K562 (cell line): ENCODE measurements around the gene PPIP5K2. TPM values are rescaled to one million over a fixed set of nuclear protein-coding genes. Genes with fewer than 3 reads are reported as not detected.

Source experiments
- ATAC-seq: fragments of 200-7000 bp; cut with Tn5 transposase; 3 replicates; pipeline ENCODE4 v1.9.1; 2020; ENCODE audit warnings: moderate library complexity
- BruUV-seq: library from RNA; stranded (reverse); fragments of 400-500 nt; replicated peaks from 2 replicates; lab custom pipeline; 2021; lab: Mats Ljungman, UMichigan
- CTCF ChIA-PET: fragments of 300-600 bp; formaldehyde crosslinking; extraction: SDS; loops from one replicate; lab custom pipeline; 2021; ENCODE audit warnings: low intra/inter-chr PET ratio; lab: Yijun Ruan, JAX
- POLR2A ChIA-PET: fragments of 300-600, 350-650 bp; sonication (Branson Sonifier 250); formaldehyde crosslinking; extraction: SDS; loops from one replicate; lab custom pipeline; 2021; ENCODE audit warnings: antibody characterized with exemption, inconsistent platforms; lab: Yijun Ruan, JAX
- DNase-seq, 4 experiments: peaks; one replicate each; pipeline versions ENCODE4 v3.0.0 to v3.0.0-alpha.2; 2011 to 2018; ENCODE audit warnings: low spot score in 3 of 4, mixed read lengths in 3 of 4; ENCODE audit errors: extremely low read depth in 1 of 4
- FAIRE-seq: peaks from 2 replicates; lab custom pipeline; 2011; peaks lifted over from hg19 to GRCh38; lab: Jason Lieb, UNC
- H2AFZ ChIP-seq: 2 replicates; pipeline ENCODE4 v1.6.0; 2011; ENCODE audit warnings: low read depth, low read length, control low read depth, inconsistent platforms
- H3K27ac ChIP-seq: fragments of 200-600 bp; 3 replicates; pipeline ENCODE4 v1.8.0; 2011; ENCODE audit warnings: low read depth, mild to moderate bottlenecking, control low read depth, inconsistent platforms, low read length, moderate library complexity, mixed read lengths; ENCODE audit errors: extremely low read depth
- H3K27me3 ChIP-seq, 2 experiments: fragments of 300-600 bp in 1 of 2; 2 replicates in 1 of 2; 3 replicates in 1 of 2; pipeline versions ENCODE4 v1.6.0 to v1.8.0; 2011; ENCODE audit warnings: inconsistent platforms in 2 of 2, low read length in 2 of 2, mild to moderate bottlenecking in 1 of 2, mixed read lengths in 1 of 2, moderate library complexity in 1 of 2; ENCODE audit not compliant: control insufficient read depth in 2 of 2, insufficient read depth in 2 of 2
- H3K36me3 ChIP-seq: fragments of 300-600 bp; 3 replicates; pipeline ENCODE4 v1.8.0; 2011; ENCODE audit warnings: mild to moderate bottlenecking, low read length, inconsistent platforms; ENCODE audit not compliant: control insufficient read depth, insufficient read depth
- H3K4me1 ChIP-seq, 2 experiments: fragments of 200-600 bp in 1 of 2; replicated peaks in 1 of 2; 2 replicates in 1 of 2; 3 replicates in 1 of 2; pipeline versions ENCODE4 v1.5.1 to v1.8.0; 2011; ENCODE audit warnings: inconsistent platforms in 2 of 2, low read length in 2 of 2, mild to moderate bottlenecking in 1 of 2, mixed read lengths in 1 of 2, moderate library complexity in 1 of 2; ENCODE audit not compliant: control insufficient read depth in 2 of 2, insufficient read depth in 2 of 2
- H3K4me2 ChIP-seq: 2 replicates; pipeline ENCODE4 v1.6.1; 2011; ENCODE audit warnings: low read length, control low read depth, inconsistent platforms, mixed read lengths; ENCODE audit not compliant: insufficient read depth
- H3K4me3 ChIP-seq: fragments of 200-600 bp; sonication (generic), shearing (Covaris generic); 2 replicates; pipeline ENCODE4 v1.5.1; 2016; ENCODE audit warnings: control low read depth, inconsistent platforms
- H3K79me2 ChIP-seq: fragments of 200-600 bp; 3 replicates; pipeline ENCODE4 v1.8.0; 2011; ENCODE audit warnings: low read length, inconsistent platforms; ENCODE audit not compliant: control insufficient read depth, insufficient read depth
- H3K9ac ChIP-seq, 2 experiments: 2 replicates each; pipeline versions ENCODE4 v1.6.0 to v1.6.1; 2011; ENCODE audit warnings: low read depth in 2 of 2, low read length in 2 of 2, control low read depth in 1 of 2, inconsistent platforms in 1 of 2, mild to moderate bottlenecking in 1 of 2, mixed read lengths in 1 of 2; ENCODE audit not compliant: insufficient read depth in 1 of 2
- H3K9me1 ChIP-seq: one replicate; pipeline ENCODE4 v1.6.0; 2011; ENCODE audit warnings: inconsistent platforms, mild to moderate bottlenecking, low read length, moderate library complexity; ENCODE audit not compliant: control insufficient read depth, insufficient read depth
- H3K9me3 ChIP-seq: replicated peaks from 2 replicates; pipeline ENCODE4 v1.5.1; 2011; ENCODE audit warnings: low read depth, low read length, inconsistent platforms; ENCODE audit not compliant: control insufficient read depth, insufficient read depth
- H4K20me1 ChIP-seq: replicated peaks from 2 replicates; pipeline ENCODE4 v1.6.1; 2011; ENCODE audit warnings: low read length, inconsistent platforms, mixed read lengths; ENCODE audit not compliant: control insufficient read depth, insufficient read depth
- BCL6 ChIP-seq: fragments of 250-450 bp; sonication (Bioruptor Pico); IDR thresholded peaks from 2 replicates; pipeline ENCODE4 v1.4.0; 2020
- FOS ChIP-seq: IDR thresholded peaks from 3 replicates; pipeline ENCODE4 v1.6.1; 2011; ENCODE audit not compliant: insufficient read length; ENCODE audit errors: extremely low read depth
- KDM1A ChIP-seq, 2 experiments: fragments of 450-650 bp; IDR thresholded peaks; 2 replicates each; pipeline ENCODE4 v1.6.1; 2016; ENCODE audit warnings: mild to moderate bottlenecking in 2 of 2
- NBN ChIP-seq: fragments of 450-650 bp; IDR thresholded peaks from 2 replicates; pipeline ENCODE4 v1.6.1; 2016; ENCODE audit warnings: low read depth, mild to moderate bottlenecking
- NCOA4 ChIP-seq: fragments of 450-650 bp; IDR thresholded peaks from 2 replicates; pipeline ENCODE4 v1.6.1; 2018; ENCODE audit warnings: mild to moderate bottlenecking; ENCODE audit not compliant: partially characterized antibody
- PHB2 ChIP-seq: fragments of 450-650 bp; IDR thresholded peaks from 2 replicates; pipeline ENCODE4 v1.6.1; 2017; ENCODE audit warnings: low read depth
- POLR2H ChIP-seq: IDR thresholded peaks from 2 replicates; pipeline ENCODE4 v1.6.1; 2016; ENCODE audit warnings: missing genetic modification characterization, low read depth, mild to moderate bottlenecking, control low read depth, missing compliant biosample characterization, moderate library complexity
- RCOR1 ChIP-seq, 2 experiments: IDR thresholded peaks; 2 replicates each; pipeline ENCODE4 v1.6.1; 2012; ENCODE audit warnings: low read depth in 2 of 2, low read length in 2 of 2, borderline replicate concordance in 1 of 2, improper control_type of control experiment in 1 of 2
- RNF2 ChIP-seq: sonication (generic); IDR thresholded peaks from 2 replicates; pipeline ENCODE4 v1.6.1; 2016
- SMC3 ChIP-seq: conservative IDR thresholded peaks from 2 replicates; pipeline ENCODE4 v1.6.1; 2011; ENCODE audit warnings: low read depth, low read length, improper control_type of control experiment; ENCODE audit not compliant: insufficient read depth
- TCFL5 ChIP-seq: fragments of 250-450 bp; sonication (Bioruptor Pico); conservative IDR thresholded peaks from 2 replicates; pipeline ENCODE4 v1.6.1; 2021; ENCODE audit warnings: mild to moderate bottlenecking, moderate library complexity, matching md5 sums
- TOE1 ChIP-seq, 2 experiments: fragments of 450-650 bp in 1 of 2; sonication (generic) in 1 of 2; formaldehyde crosslinking in 1 of 2; IDR thresholded peaks; 2 replicates each; pipeline versions ENCODE4 v1.7.1 to v1.8.0; 2016 to 2022; ENCODE audit warnings: borderline replicate concordance in 2 of 2, mild to moderate bottlenecking in 2 of 2, antibody characterized with exemption in 1 of 2, inconsistent platforms in 1 of 2, low read depth in 1 of 2, missing genetic modification reagents in 1 of 2, moderate library complexity in 1 of 2
- ZC3H4 ChIP-seq: sonication (generic); formaldehyde crosslinking; IDR thresholded peaks from 2 replicates; pipeline ENCODE4 v1.9.0; 2021; ENCODE audit warnings: missing genetic modification reagents, borderline replicate concordance
- ZNF696 ChIP-seq: fragments of 250-450 bp; sonication (Bioruptor Pico); conservative IDR thresholded peaks from 2 replicates; pipeline ENCODE4 v1.4.0; 2020; ENCODE audit warnings: mild to moderate bottlenecking, moderate library complexity
- ZNF740 ChIP-seq, 3 experiments: fragments of 200-800 bp in 1 of 3; sonication (Bioruptor generic) in 1 of 3; sonication (generic) in 1 of 3; formaldehyde crosslinking in 1 of 3; IDR thresholded peaks; 2 replicates each; pipeline versions ENCODE4 v1.6.1 to v1.8.0; 2016 to 2022; ENCODE audit warnings: mild to moderate bottlenecking in 2 of 3, missing compliant biosample characterization in 2 of 3, missing genetic modification characterization in 2 of 3, missing genetic modification reagents in 1 of 3
- WGBS: fragments of 100-300 bp; shearing (Covaris generic); methylation state at CpG from one replicate; pipeline ENCODE4 v1.1.6; 2016; ENCODE audit warnings: low coverage, mixed read lengths; ENCODE audit not compliant: insufficient coverage; ENCODE audit errors: missing lambda C conversion rate; 5-methylcytosine and 5-hydroxymethylcytosine counted together
- in situ Hi-C: fragments of 300-500 bp; cut with MboI; formaldehyde crosslinking; loops from 4 replicates; pipeline ENCODE4 v1.15.0; 2018; ENCODE audit warnings: inconsistent platforms, mixed read lengths
- intact Hi-C: fragments of 100-400 bp; cut with micrococcal nuclease; formaldehyde crosslinking; loops from 2 replicates; pipeline ENCODE4 v1.14.2; 2022
- polyA plus RNA-seq, 8 experiments: library from polyadenylated mRNA; depleted of rRNA in 4 of 8; stranded (reverse) in 5 of 8; unstranded in 3 of 8; fragments of >200 nt; fragmentation: Nextera tagmentation in 2 of 8; fragmentation: Illumina TruSeq in 1 of 8; extraction: Ambion mirVana in 2 of 8; extraction: Trizol in 1 of 8; gene quantifications; 2 replicates each; pipeline versions ENCODE4 v1.2.1 to v1.2.3, GENCODE V29; 2011 to 2014; ENCODE audit warnings: inconsistent platforms in 1 of 8, missing spikeins in 1 of 8
- total RNA-seq, 7 experiments: library from RNA; depleted of rRNA in 6 of 7; stranded (reverse); fragments of >200 nt in 6 of 7; fragmentation: Illumina TruSeq in 2 of 7; extraction: Trizol in 2 of 7; gene quantifications; 2 replicates each; pipeline versions ENCODE4 v1.2.1 to v1.2.3, GENCODE V29; 2011 to 2021; ENCODE audit warnings: low replicate concordance in 1 of 7
- TF ChIP-seq, protein P1 (sequence below): fragments of 450-650 bp; formaldehyde crosslinking; IDR thresholded peaks from 2 replicates; pipeline ENCODE4 v1.4.0; 2020; ENCODE audit warnings: mild to moderate bottlenecking, mixed read lengths
- TF ChIP-seq, protein P2 (sequence below): fragments of 250-450 bp; sonication (Bioruptor Pico); IDR thresholded peaks from 2 replicates; pipeline ENCODE4 v1.4.0; 2020
- TF ChIP-seq, protein P3 (sequence below): sonication (generic); formaldehyde crosslinking; IDR thresholded peaks from 2 replicates; pipeline ENCODE4 v1.5.0; 2020; ENCODE audit warnings: missing genetic modification reagents

Gene PPIP5K2
- total and polyA plus RNA-seq, 9 of the 15 experiments (the other 6 are each of a cell fraction or from before 2014, with no cell fraction given): 39.4 to 150 (median 99.1) TPM

DNA sequence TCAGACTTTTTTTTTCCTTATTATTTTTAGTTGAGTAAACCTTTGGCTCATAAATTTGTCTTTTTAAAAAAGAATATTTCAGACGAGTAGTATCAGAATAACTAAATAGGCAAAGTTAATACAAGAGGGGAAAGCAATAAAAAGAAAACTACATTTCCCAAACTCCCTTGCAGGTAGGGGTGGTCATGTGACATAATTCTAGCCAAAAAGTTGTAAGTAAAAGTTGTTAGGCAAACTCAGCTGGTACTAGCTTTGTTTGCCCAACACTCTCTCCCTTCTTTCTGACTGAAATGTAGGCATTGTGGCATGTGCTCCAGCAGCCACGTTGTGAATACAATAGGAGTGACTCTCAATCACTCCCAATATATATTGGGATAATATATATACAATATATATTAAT, 21.1 kb upstream of the PPIP5K2 start:
- CTCF ChIA-PET: no interaction called here
- TF ChIP-seq ZNF696 (CRISPR knock-in tag) (no peak), POLR2H (tag) (no peak), SMC3 (no peak), RCOR1 (IDR thresholded peaks at IDR 0.05; ENCODE audit: borderline replicate concordance in 1 of 2, low read depth in 2 of 2, low read length in 2 of 2) (no peak), PHB2 (no peak), TCFL5 (no peak), ZNF740 (CRISPR knock-in tag; IDR thresholded peaks at IDR 0.05) (no peak), ZNF740 (tag; IDR thresholded peaks at IDR 0.05) (no peak), NBN (no peak), ZC3H4 (no peak), KDM1A (IDR thresholded peaks at IDR 0.05) (no peak), NCOA4 (no peak), TOE1 (IDR thresholded peaks at IDR 0.05; ENCODE audit: borderline replicate concordance) (peak; percentile 90), TOE1 (CRISPR knock-in tag; IDR thresholded peaks at IDR 0.05; ENCODE audit: borderline replicate concordance, low read depth) (no peak), RNF2 (no peak), FOS (no peak), BCL6 (CRISPR knock-in tag) (no peak)
- TF ChIP-seq, protein P1, sequence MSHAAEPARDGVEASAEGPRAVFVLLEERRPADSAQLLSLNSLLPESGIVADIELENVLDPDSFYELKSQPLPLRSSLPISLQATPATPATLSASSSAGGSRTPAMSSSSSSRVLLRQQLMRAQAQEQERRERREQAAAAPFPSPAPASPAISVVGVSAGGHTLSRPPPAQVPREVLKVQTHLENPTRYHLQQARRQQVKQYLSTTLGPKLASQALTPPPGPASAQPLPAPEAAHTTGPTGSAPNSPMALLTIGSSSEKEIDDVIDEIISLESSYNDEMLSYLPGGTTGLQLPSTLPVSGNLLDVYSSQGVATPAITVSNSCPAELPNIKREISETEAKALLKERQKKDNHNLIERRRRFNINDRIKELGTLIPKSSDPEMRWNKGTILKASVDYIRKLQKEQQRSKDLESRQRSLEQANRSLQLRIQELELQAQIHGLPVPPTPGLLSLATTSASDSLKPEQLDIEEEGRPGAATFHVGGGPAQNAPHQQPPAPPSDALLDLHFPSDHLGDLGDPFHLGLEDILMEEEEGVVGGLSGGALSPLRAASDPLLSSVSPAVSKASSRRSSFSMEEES: peak; percentile 93
- TF ChIP-seq, protein P2, sequence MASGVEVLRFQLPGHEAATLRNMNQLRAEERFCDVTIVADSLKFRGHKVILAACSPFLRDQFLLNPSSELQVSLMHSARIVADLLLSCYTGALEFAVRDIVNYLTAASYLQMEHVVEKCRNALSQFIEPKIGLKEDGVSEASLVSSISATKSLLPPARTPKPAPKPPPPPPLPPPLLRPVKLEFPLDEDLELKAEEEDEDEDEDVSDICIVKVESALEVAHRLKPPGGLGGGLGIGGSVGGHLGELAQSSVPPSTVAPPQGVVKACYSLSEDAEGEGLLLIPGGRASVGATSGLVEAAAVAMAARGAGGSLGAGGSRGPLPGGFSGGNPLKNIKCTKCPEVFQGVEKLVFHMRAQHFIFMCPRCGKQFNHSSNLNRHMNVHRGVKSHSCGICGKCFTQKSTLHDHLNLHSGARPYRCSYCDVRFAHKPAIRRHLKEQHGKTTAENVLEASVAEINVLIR (CRISPR knock-in tag): no peak
- TF ChIP-seq, protein P3, sequence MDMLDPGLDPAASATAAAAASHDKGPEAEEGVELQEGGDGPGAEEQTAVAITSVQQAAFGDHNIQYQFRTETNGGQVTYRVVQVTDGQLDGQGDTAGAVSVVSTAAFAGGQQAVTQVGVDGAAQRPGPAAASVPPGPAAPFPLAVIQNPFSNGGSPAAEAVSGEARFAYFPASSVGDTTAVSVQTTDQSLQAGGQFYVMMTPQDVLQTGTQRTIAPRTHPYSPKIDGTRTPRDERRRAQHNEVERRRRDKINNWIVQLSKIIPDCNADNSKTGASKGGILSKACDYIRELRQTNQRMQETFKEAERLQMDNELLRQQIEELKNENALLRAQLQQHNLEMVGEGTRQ: peak; percentile 66; the same call in 1 of the 2 replicates

More for the DNA sequence above, 21.1 kb upstream of the PPIP5K2 start:
- Histone ChIP-seq H3K36me3 (peaks cover 3% of the 10 kb centered on the region; the same call in 1 of the 3 replicates), H3K4me3 (no peak overlapping the region), H2AFZ (no peak overlapping the region), H3K4me2 (no peak overlapping the region), H3K4me1 (peaks cover 0 to 11% of the 10 kb centered on the region in 2 experiments; a peak in 2 of 5 replicates), H3K9me3 (no peaks in the 10 kb centered on the region), H3K27ac (no peak overlapping the region), H4K20me1 (no peaks in the 10 kb centered on the region), H3K9me1 (no peaks in the 10 kb centered on the region), H3K79me2 (no peaks in the 10 kb centered on the region), H3K9ac (no peak overlapping the region), H3K27me3 (no peaks in the 10 kb centered on the region)
- POLR2A ChIA-PET: no interaction called here
- intact Hi-C loops: no loop called here
- DNase-seq: peak in 2 of 4 experiments; percentile 34 to 38
- no TSS peak for BruUV-seq
- no peak for FAIRE-seq
- ATAC-seq: no peak
- in situ Hi-C loops: no loop called here
- 16% methylated on average over 2 of the region's 2 CpGs for WGBS
